ENCODE data around the gene HTR3B. TPM values are rescaled to one million over a fixed set of nuclear protein-coding genes. Genes with fewer than 3 reads are reported as not detected.
"Not testable (repeated sequence)": the region's sequence is repeated elsewhere in the genome, so short reads cannot be mapped to it uniquely, and the experiment has no call there.

The HTR3B gene
- total RNA-seq, 1 donor from 2014 or later: 0.22 TPM

GRCh38 chr11:113923572-113923971 lies 19.0 kb downstream of the HTR3B start:
- no peaks in the 10 kb centered on the region for H3K9me3 Mint-ChIP-seq
- intact Hi-C loops (cut with micrococcal nuclease): no loop called here

GRCh38 chr11:113926273-113927197 lies 21.9 kb downstream of the HTR3B start:
- DNase-seq (no peak), ATAC-seq (ENCODE audit: low read depth) (no peak)
- Mint-ChIP-seq H3K36me3 (ENCODE audit: low read depth) (no peaks in the 10 kb centered on the region), H3K27me3 (peaks cover 2% of the 10 kb centered on the region), H3K27ac (peak overlapping the region; percentile 31), H3K4me3 (no peak overlapping the region), H3K9me3 (no peaks in the 10 kb centered on the region), H3K4me1 (peaks cover 5% of the 10 kb centered on the region)
- TF ChIP-seq CTCF (IDR thresholded peaks at IDR 0.05): no peak
- ChIA-PET POLR2A (no interaction called here), CTCF (interaction anchor here (0.6 kb wide), 1 partner anchor 338 kb away, joined by 3 read pairs; no protein-coding TSS in a partner anchor)
- intact Hi-C loops (cut with micrococcal nuclease): no loop called here

More at GRCh38 chr11:113923572-113923971, 19.0 kb downstream of the HTR3B start:
- H3K4me3 Mint-ChIP-seq: no peak overlapping the region
- no peak overlapping the region for H3K27ac Mint-ChIP-seq
- no peak for TF ChIP-seq CTCF (IDR thresholded peaks at IDR 0.05)
- DNase-seq (no peak), ATAC-seq (ENCODE audit: low read depth) (no peak)
- POLR2A ChIA-PET: no interaction called here
- H3K27me3 Mint-ChIP-seq: peaks cover 2% of the 10 kb centered on the region
- CTCF ChIA-PET: no interaction called here
- H3K36me3 Mint-ChIP-seq (ENCODE audit: low read depth): no peaks in the 10 kb centered on the region
- H3K4me1 Mint-ChIP-seq: peaks cover 5% of the 10 kb centered on the region

GRCh38 chr11:113928311-113928710 lies 23.7 kb downstream of the HTR3B start:
- Mint-ChIP-seq H3K27ac (no peak overlapping the region), H3K27me3 (peaks cover 2% of the 10 kb centered on the region), H3K36me3 (ENCODE audit: low read depth) (no peaks in the 10 kb centered on the region), H3K4me1 (peaks cover 5% of the 10 kb centered on the region), H3K9me3 (no peaks in the 10 kb centered on the region), H3K4me3 (no peak overlapping the region)
- TF ChIP-seq CTCF (IDR thresholded peaks at IDR 0.05): no peak
- ATAC-seq (ENCODE audit: low read depth) (no peak), DNase-seq (no peak)
- CTCF ChIA-PET: no interaction called here
- POLR2A ChIA-PET: no interaction called here
- intact Hi-C loops (cut with micrococcal nuclease): no loop called here

GRCh38 chr11:113932788-113933187 lies 28.2 kb downstream of the HTR3B start:
- Mint-ChIP-seq H3K4me1 (peaks cover 9% of the 10 kb centered on the region), H3K27ac (no peak overlapping the region), H3K27me3 (peaks cover 2% of the 10 kb centered on the region), H3K9me3 (no peaks in the 10 kb centered on the region), H3K36me3 (ENCODE audit: low read depth) (no peaks in the 10 kb centered on the region), H3K4me3 (no peak overlapping the region)
- no peak for TF ChIP-seq CTCF (IDR thresholded peaks at IDR 0.05)
- intact Hi-C loops (cut with micrococcal nuclease): no loop called here
- DNase-seq (no peak), ATAC-seq (ENCODE audit: low read depth) (no peak)
- CTCF ChIA-PET: no interaction called here
- POLR2A ChIA-PET: no interaction called here

- CTCF ChIA-PET; POLR2A ChIA-PET; DNase-seq; ATAC-seq (ENCODE audit: low read depth); intact Hi-C loops (cut with micrococcal nuclease); H3K36me3 Mint-ChIP-seq (ENCODE audit: low read depth); H3K4me3 Mint-ChIP-seq; H3K4me1 Mint-ChIP-seq; H3K9me3 Mint-ChIP-seq; H3K27ac Mint-ChIP-seq; H3K27me3 Mint-ChIP-seq: not testable (repeated sequence)
Observed at GRCh38 chr11:113934193-113934592, 29.6 kb downstream of the HTR3B start.
